GM12878 (cell line): ENCODE data around the gene ATRN.

Experiments
- BHLHE40 ChIP-seq, 2 experiments: fragments of 450-650 bp in 1 of 2; IDR thresholded peaks; 2 replicates each; pipeline ENCODE4 v1.6.1; 2011 to 2017; ENCODE audit warnings: low read depth in 2 of 2, borderline replicate concordance in 1 of 2, improper control_type of control experiment in 1 of 2, low read length in 1 of 2, mild to moderate bottlenecking in 1 of 2
- CTCF ChIP-seq, 3 experiments: IDR thresholded peaks in 2 of 3; conservative IDR thresholded peaks in 1 of 3; 2 replicates each; pipeline ENCODE4 v1.5.1; 2011; ENCODE audit warnings: low read depth in 3 of 3, low read length in 3 of 3, mild to moderate bottlenecking in 3 of 3, control low read depth in 2 of 3, moderate library complexity in 2 of 3, inconsistent platforms in 1 of 3, mixed read lengths in 1 of 3; ENCODE audit not compliant: control insufficient read depth in 2 of 3, insufficient read depth in 1 of 3; ENCODE audit errors: extremely low read depth in 1 of 3
- EP300 ChIP-seq, 2 experiments: fragments of 150-350 bp in 1 of 2; IDR thresholded peaks; 2 replicates each; pipeline ENCODE4 v1.6.1; 2011 to 2012; ENCODE audit warnings: low read depth in 2 of 2, low read length in 2 of 2, borderline replicate concordance in 1 of 2, improper control_type of control experiment in 1 of 2, inconsistent platforms in 1 of 2; ENCODE audit not compliant: control insufficient read depth in 1 of 2
- EZH2 ChIP-seq: IDR thresholded peaks from 2 replicates; pipeline ENCODE4 v1.6.1; 2012; ENCODE audit warnings: low read depth, mild to moderate bottlenecking, control low read depth, inconsistent platforms, low read length, borderline replicate concordance; ENCODE audit not compliant: control insufficient read depth
- FOS ChIP-seq: IDR thresholded peaks from 3 replicates; pipeline ENCODE4 v1.6.1; 2011; ENCODE audit warnings: borderline replicate concordance; ENCODE audit not compliant: insufficient read length; ENCODE audit errors: extremely low read depth
- GABPA ChIP-seq: IDR thresholded peaks from 2 replicates; pipeline ENCODE4 v1.6.1; 2014; ENCODE audit warnings: antibody characterized with exemption, low read depth, mild to moderate bottlenecking, inconsistent platforms
- LARP7 ChIP-seq: fragments of 450-650 bp; IDR thresholded peaks from 2 replicates; pipeline ENCODE4 v1.6.1; 2017; ENCODE audit warnings: mild to moderate bottlenecking
- MYB ChIP-seq: fragments of 150-350 bp; IDR thresholded peaks from 2 replicates; pipeline ENCODE4 v1.6.1; 2014; ENCODE audit warnings: mild to moderate bottlenecking, low read depth, low read length, borderline replicate concordance
- PBX3 ChIP-seq: IDR thresholded peaks from 2 replicates; pipeline ENCODE4 v1.6.1; 2011; ENCODE audit warnings: mild to moderate bottlenecking, low read depth, low read length, moderate library complexity; ENCODE audit not compliant: insufficient replicate concordance
- POLR2A ChIP-seq: IDR thresholded peaks from 2 replicates; pipeline ENCODE4 v1.6.1; 2011; ENCODE audit warnings: low read depth, mild to moderate bottlenecking, low read length
- POLR2AphosphoS5 ChIP-seq: IDR thresholded peaks from 2 replicates; pipeline ENCODE4 v1.6.1; 2011; ENCODE audit warnings: mild to moderate bottlenecking, low read length, inconsistent platforms
- REST ChIP-seq: IDR thresholded peaks from 2 replicates; pipeline ENCODE4 v1.6.1; 2012; ENCODE audit warnings: mild to moderate bottlenecking, low read depth, low read length
- RUNX3 ChIP-seq: IDR thresholded peaks from 2 replicates; pipeline ENCODE4 v1.6.1; 2012; ENCODE audit warnings: low read length, inconsistent platforms
- SMC3 ChIP-seq: IDR thresholded peaks from 2 replicates; pipeline ENCODE4 v1.6.1; 2011; ENCODE audit warnings: low read length, improper control_type of control experiment, borderline replicate concordance

GRCh38 chr20:3661814-3662665 is 191.2 kb downstream of the ATRN start:
- TF ChIP-seq EP300 (IDR thresholded peaks at IDR 0.05; ENCODE audit: borderline replicate concordance in 1 of 2, control insufficient read depth in 1 of 2, low read depth in 2 of 2, low read length in 2 of 2) (no peak), FOS (no peak), GABPA (no peak), POLR2AphosphoS5 (no peak), CTCF (IDR thresholded peaks at IDR 0.05 in 2 of 3, conservative IDR thresholded peaks at IDR 0.05 in 1 of 3; ENCODE audit: control insufficient read depth in 2 of 3, extremely low read depth in 1 of 3, insufficient read depth in 1 of 3, low read depth in 3 of 3, low read length in 3 of 3) (no peak), POLR2A (no peak), MYB (no peak), BHLHE40 (IDR thresholded peaks at IDR 0.05; ENCODE audit: borderline replicate concordance in 1 of 2, low read depth in 2 of 2, low read length in 1 of 2) (no peak), PBX3 (no peak), LARP7 (no peak), EZH2 (no peak), REST (no peak), SMC3 (no peak), RUNX3 (no peak)
